GM18873 (cell line): ENCODE data around the gene LANCL1.

ENCODE experiments used
- ATAC-seq: cut with Tn5 transposase; IDR thresholded peaks from one replicate; pipeline ENCODE4 v1.9.1; 2021; ENCODE audit warnings: mild to moderate bottlenecking, moderate library complexity, moderate number of reproducible peaks; ENCODE audit not compliant: unreplicated experiment, low FRiP score

Gene LANCL1

GRCh38 chr2:210412660-210413059, 63.9 kb downstream of the LANCL1 start:
- ATAC-seq: no peak

DNA sequence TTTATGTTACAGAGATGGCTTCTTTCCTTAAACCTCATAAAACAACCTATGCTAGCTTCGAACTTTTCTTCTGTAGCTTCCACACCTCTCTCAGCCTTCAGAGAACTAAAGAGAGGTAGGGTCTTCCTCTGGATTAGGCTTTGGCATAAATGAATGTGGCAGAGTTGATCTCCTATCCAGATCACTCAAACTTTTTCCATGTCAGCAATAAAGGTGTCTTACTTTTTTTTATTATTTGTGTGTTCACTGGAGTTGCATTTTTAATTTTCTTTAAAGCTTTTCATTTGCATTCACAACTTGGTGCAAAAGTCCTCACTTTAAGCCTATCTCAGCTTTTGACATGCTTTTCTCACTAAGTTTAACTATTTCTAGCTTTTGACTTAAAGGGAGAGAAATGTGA, 66.0 kb downstream of the LANCL1 start:
- no peak for ATAC-seq

- ATAC-seq: no peak
These were observed 77.0 kb downstream of the LANCL1 start for GRCh38 chr2:210399440-210400041.

GRCh38 chr2:210392469-210392881, 84.1 kb downstream of the LANCL1 start:
- no peak for ATAC-seq

GRCh38 chr2:210389856-210390255, 86.7 kb downstream of the LANCL1 start:
- ATAC-seq: no peak

- no peak for ATAC-seq
These were observed 88.4 kb downstream of the LANCL1 start for GRCh38 chr2:210388148-210388547.

DNA sequence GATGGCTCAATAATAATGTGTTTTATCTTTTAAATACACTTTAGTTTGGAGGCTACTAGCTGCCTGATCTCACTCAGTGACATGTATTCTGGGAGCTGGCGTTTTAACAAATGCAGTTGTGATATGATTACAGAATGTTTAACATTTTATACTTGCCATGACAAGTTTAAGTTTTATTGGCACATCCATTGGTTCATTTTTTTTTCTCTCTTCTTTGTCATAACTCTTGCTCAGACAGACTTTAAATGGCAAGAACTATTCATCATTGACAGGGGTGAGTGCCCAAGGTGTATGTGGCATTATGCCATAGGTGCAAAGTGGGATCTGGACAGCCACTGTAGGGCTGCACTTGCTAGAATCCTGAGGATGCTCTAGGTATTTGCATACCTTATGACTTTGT, 89.5 kb downstream of the LANCL1 start:
- ATAC-seq: no peak
